ENCODE data around the gene DYNC1I1. TPM values are rescaled to one million over a fixed set of nuclear protein-coding genes. Genes with fewer than 3 reads are reported as not detected.

DYNC1I1 gene
- total and polyA plus RNA-seq, 4 donors = 0.39 to 7.6 (median 1.5) TPM

DNA sequence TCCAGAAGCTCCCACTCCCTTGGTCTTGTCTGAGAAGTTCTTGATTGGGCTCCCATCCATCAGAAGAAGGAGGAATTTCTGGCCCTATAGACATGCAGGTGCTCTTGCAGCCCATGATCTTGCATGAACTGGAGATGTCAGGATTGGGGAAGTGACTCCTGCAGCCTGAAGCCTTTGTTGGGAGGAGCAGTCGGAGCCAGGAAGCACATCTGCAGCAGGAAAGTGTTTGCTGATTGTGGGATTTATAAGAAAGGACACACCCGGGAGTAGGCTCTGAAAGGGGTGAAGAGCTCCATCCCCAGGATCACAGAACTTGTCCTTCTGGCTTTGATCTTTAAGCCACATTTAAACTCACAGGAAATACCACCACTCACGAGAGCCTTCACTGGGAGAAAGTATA lies 185.2 kb downstream of the DYNC1I1 start:
- no peak overlapping the region for H3K9ac ChIP-seq (ENCODE audit: insufficient read depth in 1 of 2, low read length in 2 of 2)
- H3K9me3 ChIP-seq (ENCODE audit: control insufficient read depth in 4 of 4, insufficient read depth in 3 of 4, low read length in 3 of 4) = no peaks in the 10 kb centered on the region
- H3K4me1 ChIP-seq (ENCODE audit: control insufficient read depth in 5 of 5, insufficient read depth in 5 of 5, low read length in 5 of 5) = no peaks in the 10 kb centered on the region
- no peak overlapping the region for H3K27ac ChIP-seq (ENCODE audit: low read depth in 1 of 2, low read length in 1 of 2)
- DNase-seq = no peak
- no peak overlapping the region for H3K4me3 ChIP-seq
- TF ChIP-seq, protein P1, sequence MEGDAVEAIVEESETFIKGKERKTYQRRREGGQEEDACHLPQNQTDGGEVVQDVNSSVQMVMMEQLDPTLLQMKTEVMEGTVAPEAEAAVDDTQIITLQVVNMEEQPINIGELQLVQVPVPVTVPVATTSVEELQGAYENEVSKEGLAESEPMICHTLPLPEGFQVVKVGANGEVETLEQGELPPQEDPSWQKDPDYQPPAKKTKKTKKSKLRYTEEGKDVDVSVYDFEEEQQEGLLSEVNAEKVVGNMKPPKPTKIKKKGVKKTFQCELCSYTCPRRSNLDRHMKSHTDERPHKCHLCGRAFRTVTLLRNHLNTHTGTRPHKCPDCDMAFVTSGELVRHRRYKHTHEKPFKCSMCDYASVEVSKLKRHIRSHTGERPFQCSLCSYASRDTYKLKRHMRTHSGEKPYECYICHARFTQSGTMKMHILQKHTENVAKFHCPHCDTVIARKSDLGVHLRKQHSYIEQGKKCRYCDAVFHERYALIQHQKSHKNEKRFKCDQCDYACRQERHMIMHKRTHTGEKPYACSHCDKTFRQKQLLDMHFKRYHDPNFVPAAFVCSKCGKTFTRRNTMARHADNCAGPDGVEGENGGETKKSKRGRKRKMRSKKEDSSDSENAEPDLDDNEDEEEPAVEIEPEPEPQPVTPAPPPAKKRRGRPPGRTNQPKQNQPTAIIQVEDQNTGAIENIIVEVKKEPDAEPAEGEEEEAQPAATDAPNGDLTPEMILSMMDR (IDR thresholded peaks at IDR 0.05; ENCODE audit: control extremely low read depth, extremely low read depth) = no peak
- no peak for ATAC-seq (ENCODE audit: insufficient read depth, low FRiP score)
- H3K36me3 ChIP-seq (ENCODE audit: control insufficient read depth in 4 of 4, insufficient read depth in 4 of 4, low read length in 4 of 4) = no peaks in the 10 kb centered on the region
- peaks cover 0 to 12% (median 0%) of the 10 kb centered on the region in 3 donors for H3K27me3 ChIP-seq (ENCODE audit: control insufficient read depth in 3 of 3, insufficient read depth in 3 of 3, low read length in 2 of 3)
- 49 to 57% methylated on average over 3 of the region's 3 CpGs for WGBS, 2 donors

DNA sequence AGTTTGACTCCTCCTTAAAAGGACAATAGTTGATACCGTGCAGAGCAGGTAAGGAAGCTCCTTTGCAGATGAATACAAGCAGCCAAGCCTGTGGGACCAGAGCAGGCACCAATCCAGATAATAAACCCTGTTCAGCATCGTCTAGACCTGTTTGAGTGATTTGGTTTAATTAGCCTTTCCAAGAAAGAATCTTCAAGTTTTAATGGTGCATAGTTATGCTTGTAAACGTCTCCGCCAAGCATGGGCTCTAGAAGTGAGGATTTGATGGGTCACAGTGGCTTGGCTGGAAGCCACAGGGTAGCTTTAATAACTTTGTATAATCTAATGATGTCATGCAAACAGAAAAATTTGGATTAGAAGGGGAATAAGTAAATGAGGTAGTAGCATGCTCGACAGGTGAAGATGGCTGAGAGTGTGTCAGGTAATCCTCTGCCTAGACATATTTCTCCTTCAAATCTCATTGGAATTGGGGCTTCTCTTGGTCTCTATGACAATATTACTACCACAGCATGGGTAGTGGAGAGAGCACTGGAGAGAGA lies 188.4 kb downstream of the DYNC1I1 start:
- Histone ChIP-seq H3K4me1 (ENCODE audit: control insufficient read depth in 5 of 5, insufficient read depth in 5 of 5, low read length in 5 of 5) (no peaks in the 10 kb centered on the region), H3K36me3 (ENCODE audit: control insufficient read depth in 4 of 4, insufficient read depth in 4 of 4, low read length in 4 of 4) (no peaks in the 10 kb centered on the region), H3K9me3 (ENCODE audit: control insufficient read depth in 4 of 4, insufficient read depth in 3 of 4, low read length in 3 of 4) (peaks cover 0 to 2% (median 0%) of the 10 kb centered on the region in 4 donors), H3K27ac (ENCODE audit: low read depth in 1 of 2, low read length in 1 of 2) (no peak overlapping the region), H3K9ac (ENCODE audit: insufficient read depth in 1 of 2, low read length in 2 of 2) (no peak overlapping the region), H3K4me3 (no peak overlapping the region), H3K27me3 (ENCODE audit: control insufficient read depth in 3 of 3, insufficient read depth in 3 of 3, low read length in 2 of 3) (peaks cover 0 to 12% (median 0%) of the 10 kb centered on the region in 3 donors)
- TF ChIP-seq, protein P1 (IDR thresholded peaks at IDR 0.05; ENCODE audit: control extremely low read depth, extremely low read depth) = no peak
- 78 to 85% methylated on average over 5 of the region's 5 CpGs for WGBS, 2 donors
- ATAC-seq (ENCODE audit: insufficient read depth, low FRiP score) (no peak), DNase-seq (no peak)

DNA sequence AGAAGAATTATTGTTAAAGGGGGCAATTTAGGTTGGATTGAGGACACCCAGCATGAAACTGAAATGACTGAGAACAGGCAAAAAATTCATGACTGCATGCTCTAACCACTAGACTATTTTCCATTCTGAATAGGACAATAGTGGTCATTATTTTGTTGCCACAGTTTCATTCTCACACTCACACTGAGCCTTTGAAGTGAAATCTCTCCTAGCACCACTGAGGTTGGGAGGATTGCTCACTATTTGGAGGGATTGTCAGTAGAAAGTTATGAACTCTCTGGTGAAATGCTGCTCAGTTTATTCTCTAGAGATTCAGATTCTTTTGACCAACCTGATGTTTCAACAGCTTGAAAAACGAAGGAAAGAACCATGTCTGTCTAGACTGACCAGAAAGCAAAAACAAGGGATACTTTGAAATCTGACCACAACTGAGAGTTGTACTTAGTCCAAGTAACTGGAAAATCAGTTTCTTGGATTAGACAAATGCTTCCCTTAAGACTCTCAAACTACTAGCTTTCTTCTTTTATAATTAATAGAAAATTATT lies 191.2 kb downstream of the DYNC1I1 start:
- no peak for DNase-seq
- no peak for ATAC-seq (ENCODE audit: insufficient read depth, low FRiP score)

More for the DNA sequence above, 191.2 kb downstream of the DYNC1I1 start:
- Histone ChIP-seq H3K27me3 (ENCODE audit: control insufficient read depth in 3 of 3, insufficient read depth in 3 of 3, low read length in 2 of 3) (peaks cover 0 to 2% (median 0%) of the 10 kb centered on the region in 3 donors), H3K9ac (ENCODE audit: insufficient read depth in 1 of 2, low read length in 2 of 2) (no peak overlapping the region), H3K36me3 (ENCODE audit: control insufficient read depth in 4 of 4, insufficient read depth in 4 of 4, low read length in 4 of 4) (no peaks in the 10 kb centered on the region), H3K4me1 (ENCODE audit: control insufficient read depth in 5 of 5, insufficient read depth in 5 of 5, low read length in 5 of 5) (no peaks in the 10 kb centered on the region), H3K4me3 (no peak overlapping the region), H3K27ac (ENCODE audit: low read depth in 1 of 2, low read length in 1 of 2) (no peak overlapping the region), H3K9me3 (ENCODE audit: control insufficient read depth in 4 of 4, insufficient read depth in 3 of 4, low read length in 3 of 4) (peaks cover 0 to 2% (median 0%) of the 10 kb centered on the region in 4 donors)
- 51 to 56% methylated on average over 1 of the region's 1 CpG for WGBS, 2 donors
- TF ChIP-seq, protein P1 (IDR thresholded peaks at IDR 0.05; ENCODE audit: control extremely low read depth, extremely low read depth) = no peak
